NCI-H1436 (cell line): ENCODE measurements around the gene TACC2.
"Not testable (repeated sequence)": the region's sequence is repeated elsewhere in the genome, so short reads cannot be mapped to it uniquely, and the experiment has no call there.

ENCODE experiments used
- DNase-seq: peaks from one replicate; lab custom pipeline; 2025; lab: John Stamatoyannopoulos, UW

The TACC2 gene

DNA sequence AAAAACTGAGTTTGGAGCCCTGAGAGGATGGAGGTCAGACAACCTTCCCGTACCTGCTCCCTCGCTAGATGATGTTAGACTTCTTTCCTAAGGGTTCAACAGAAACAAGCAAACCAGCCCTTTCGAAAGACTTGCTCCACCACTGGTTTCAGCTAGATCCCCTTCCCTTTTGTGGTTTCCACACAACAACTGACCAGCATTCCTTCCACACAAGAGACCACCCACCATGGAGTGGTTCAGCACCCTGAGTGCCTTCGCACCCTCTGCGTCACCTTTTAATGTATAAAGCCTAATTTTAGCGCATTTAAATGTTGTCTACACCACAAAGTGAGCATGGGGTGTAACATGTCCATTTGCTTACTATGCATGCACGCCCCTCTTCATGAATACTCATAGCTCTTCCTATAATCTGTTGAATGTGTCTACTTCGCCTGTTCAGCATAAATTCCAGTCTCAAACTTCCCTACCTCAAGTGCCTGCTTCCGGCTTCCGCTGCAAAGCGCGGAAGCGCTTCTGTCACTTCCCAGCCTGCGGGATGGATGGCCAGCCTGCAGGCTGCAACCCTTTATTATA is 69.0 kb downstream of the TACC2 start:
- DNase-seq = no peak

GRCh38 chr10:122060250-122060649 is 71.3 kb downstream of the TACC2 start:
- no peak for DNase-seq

DNA sequence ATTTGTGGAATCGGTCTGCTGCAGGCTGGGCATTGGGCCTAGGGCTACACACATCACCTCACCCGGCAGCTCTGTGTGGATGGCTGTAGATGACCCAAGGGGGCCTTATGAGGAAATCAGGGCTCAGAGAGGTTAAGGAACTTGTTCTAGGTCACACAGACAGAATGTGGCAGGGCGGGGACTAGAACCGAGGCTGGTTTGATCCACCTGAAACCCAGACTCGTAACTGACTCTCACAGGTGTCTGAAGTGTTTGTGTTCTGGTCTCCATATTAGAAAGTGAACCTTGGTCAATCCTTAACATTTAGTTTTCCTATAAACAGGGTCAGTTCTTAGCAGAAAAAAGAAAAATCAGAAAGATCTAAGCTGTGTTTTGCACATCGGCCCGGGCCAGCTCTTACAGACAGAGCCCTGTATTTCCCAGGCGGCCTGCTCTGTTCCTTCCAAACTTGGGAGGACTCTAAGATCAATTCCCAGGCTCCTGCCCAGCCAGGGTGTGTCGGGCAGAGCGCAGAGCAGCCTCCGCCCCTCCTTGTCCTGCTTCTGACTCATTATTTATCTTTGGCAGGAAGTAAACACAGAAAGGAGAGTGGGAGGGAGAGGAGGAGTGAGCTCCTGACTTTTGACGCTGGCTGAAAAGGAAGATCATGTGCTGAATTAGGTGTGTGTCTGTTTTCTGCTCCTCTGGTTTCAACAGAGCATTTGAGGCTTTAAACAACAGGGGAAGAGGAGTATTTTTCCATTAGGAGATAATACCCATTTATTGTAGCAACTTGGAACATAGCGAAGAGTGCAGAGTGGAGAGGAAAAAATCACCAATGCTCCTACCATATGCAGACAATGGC is 74.1 kb downstream of the TACC2 start:
- peak; percentile 40 for DNase-seq

- DNase-seq = not testable (repeated sequence)
These were observed 77.5 kb downstream of the TACC2 start for GRCh38 chr10:122066337-122066939.

DNA sequence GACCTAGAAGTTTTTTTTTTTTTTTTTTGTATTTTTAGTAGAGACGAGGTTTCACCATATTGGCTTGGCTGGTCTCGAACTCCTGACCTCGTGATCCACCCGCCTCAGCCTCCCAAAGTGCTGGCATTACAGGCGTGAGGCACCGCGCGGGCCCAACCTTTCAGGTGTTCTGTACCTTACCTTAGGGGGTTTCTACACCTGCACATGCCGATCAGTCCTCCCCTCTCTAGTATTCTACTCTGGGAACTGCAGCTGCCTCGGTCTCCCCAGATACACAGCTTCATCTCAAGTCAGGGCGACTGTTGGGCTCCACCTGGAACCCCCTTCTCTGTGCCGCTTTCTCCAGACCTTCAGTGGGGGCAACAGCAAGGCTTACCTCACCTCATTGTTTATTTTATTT is 79.9 kb downstream of the TACC2 start:
- DNase-seq = no peak

DNA sequence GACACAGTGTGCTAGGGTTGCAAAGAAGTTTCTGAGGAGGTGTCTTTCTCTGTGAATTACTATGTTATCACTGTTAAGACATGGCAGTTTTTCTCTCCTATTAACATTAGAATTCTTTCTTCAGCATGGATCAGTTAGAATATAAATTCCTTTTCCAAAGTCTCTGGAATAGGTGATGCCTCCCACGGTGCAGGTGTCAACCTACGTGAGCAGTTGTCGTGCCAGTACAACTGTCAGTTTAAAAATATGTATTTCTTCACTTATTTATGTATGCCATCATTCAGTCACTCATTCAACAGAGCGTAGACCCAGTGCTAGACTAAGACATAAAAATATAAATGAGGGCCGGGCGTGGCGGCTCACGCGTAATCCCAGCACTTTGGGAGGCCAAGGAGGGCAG is 83.5 kb downstream of the TACC2 start:
- DNase-seq = no peak

DNA sequence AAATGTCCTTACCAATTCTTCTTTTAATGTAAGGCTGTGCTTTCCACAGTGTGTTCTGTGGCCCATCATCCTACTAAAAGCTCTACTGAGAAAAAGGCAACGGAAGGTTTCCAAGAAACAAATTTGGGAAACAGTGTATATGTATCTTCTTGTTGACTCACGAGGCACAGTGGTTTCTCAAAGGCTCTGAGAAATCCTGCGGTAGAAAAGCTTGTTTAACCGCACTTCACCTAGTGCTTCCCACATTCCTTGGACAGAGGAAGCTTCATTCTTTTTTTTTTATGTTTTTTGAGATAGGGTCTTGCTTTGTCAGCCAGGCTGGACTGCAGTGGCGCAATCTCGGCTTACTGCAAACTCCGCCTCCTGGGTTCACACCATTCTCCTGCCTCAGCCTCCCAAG is 84.5 kb downstream of the TACC2 start:
- DNase-seq = no peak

- no peak for DNase-seq
These were observed 86.2 kb downstream of the TACC2 start for GRCh38 chr10:122075171-122075570.

DNA sequence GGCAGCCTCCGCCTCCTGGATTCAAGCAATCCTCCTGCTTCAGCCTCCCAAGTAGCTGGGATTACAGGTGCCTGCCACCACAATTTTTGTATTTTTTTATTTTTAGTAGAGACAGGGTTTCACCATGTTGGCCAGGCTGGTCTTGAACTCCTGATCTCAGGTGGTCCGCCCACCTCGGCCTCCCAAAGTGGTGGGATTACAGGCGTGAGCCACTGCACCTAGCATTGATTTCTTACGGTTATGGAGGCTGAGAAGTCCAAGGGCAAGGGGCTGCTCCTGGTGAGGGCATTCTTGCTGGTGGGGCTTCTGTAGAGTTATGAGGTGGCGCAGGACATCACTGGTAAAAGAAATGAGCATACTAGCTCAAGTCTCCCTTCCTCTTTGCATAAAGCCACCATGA is 86.9 kb downstream of the TACC2 start:
- not testable (repeated sequence) for DNase-seq

DNA sequence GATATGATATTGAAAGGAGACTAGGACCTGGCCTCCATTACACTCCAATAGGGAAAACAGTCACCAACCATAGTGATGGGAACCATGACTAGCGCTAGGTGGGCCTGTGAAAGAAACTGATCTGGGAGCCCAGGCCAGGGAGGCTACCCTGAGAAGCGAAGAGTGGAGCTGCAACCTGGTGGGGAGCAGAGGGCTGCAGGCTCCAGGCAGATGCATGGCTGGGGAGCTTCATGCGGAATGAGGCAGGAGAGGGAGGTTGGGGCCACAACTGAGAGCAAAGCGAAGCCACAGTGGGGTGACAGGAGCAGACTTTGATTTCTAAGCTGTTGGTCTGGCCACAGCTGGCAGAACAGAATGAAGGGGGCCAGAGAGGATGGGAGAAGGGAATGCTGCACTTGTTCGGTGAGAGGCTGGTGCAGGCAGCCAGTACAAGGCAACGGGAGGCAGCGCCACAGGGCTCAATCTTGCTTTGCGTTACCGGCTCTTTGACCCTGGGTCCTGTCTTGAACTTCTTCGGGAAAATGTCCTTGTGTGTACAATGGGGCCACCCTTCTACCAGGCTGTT is 88.4 kb downstream of the TACC2 start:
- DNase-seq = no peak

DNA sequence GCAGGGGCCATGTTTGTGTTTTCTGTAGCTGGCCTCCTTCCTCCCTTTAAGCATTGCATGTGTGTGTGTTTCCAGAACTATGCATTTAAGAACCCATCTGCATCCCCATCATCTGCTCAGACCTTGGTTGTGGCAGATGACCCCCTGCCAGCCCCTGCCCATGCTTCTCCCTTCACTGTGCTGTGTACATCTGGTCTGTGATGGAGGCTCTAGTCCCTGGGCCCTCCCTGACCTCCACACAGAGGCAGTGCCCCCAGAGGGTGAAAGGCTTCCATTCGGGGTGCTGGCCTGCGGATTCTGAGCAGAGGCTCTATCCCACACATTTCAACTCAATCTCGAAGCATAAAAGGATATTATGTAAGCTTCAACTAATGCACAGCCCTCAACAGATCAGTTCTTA is 89.4 kb downstream of the TACC2 start:
- DNase-seq = no peak

- peak; percentile 68 for DNase-seq
These were observed 90.2 kb downstream of the TACC2 start for GRCh38 chr10:122078965-122079795.

GRCh38 chr10:122082616-122083477 is 93.9 kb downstream of the TACC2 start:
- no peak for DNase-seq

DNA sequence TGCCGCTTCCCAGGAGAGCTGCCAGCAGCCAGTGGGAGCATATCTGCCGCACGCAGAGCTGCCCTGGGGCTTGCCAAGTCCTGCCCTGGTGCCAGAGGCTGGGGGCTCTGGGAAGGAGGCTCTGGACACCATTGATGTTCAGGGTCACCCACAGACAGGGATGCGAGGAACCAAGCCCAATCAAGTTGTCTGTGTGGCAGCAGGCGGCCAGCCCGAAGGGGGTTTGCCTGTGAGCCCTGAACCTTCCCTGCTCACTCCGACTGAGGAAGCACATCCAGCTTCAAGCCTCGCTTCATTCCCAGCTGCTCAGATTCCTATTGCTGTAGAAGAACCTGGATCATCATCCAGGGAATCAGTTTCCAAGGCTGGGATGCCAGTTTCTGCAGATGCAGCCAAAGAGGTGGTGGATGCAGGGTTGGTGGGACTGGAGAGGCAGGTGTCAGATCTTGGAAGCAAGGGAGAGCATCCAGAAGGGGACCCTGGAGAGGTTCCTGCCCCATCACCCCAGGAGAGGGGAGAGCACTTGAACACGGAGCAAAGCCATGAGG is 94.6 kb downstream of the TACC2 start:
- DNase-seq = no peak

GRCh38 chr10:122084286-122085041 is 95.5 kb downstream of the TACC2 start:
- no peak for DNase-seq

DNA sequence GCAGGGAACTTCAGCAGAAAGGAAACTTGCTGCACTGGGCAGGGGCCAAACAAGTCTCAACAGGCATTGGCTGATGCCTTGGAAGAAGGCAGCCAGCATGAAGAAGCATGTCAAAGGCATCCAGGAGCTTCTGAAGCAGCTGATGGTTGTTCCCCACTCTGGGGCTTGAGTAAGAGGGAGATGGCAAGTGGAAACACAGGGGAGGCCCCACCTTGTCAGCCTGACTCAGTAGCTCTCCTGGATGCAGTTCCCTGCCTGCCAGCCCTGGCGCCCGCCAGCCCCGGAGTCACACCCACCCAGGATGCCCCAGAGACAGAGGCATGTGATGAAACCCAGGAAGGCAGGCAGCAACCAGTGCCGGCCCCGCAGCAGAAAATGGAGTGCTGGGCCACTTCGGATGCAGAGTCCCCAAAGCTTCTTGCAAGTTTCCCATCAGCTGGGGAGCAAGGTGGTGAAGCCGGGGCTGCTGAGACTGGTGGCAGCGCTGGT is 96.5 kb downstream of the TACC2 start:
- DNase-seq = no peak

- DNase-seq = no peak
These were observed 97.7 kb downstream of the TACC2 start for GRCh38 chr10:122086416-122087240.

DNA sequence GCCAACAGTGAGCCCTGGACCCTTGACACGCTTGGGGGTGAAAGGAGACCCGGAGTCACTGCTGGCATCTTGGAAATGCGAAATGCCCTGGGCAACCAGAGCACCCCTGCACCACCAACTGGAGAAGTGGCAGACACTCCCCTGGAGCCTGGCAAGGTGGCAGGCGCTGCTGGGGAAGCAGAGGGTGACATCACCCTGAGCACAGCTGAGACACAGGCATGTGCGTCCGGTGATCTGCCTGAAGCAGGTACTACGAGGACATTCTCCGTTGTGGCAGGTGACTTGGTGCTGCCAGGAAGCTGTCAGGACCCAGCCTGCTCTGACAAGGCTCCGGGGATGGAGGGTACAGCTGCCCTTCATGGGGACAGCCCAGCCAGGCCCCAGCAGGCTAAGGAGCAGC is 98.5 kb downstream of the TACC2 start:
- no peak for DNase-seq
